ENCODE measurements around the gene DCAF17. TPM values are rescaled to one million over a fixed set of nuclear protein-coding genes. Genes with fewer than 3 reads are reported as not detected.
"Not testable (repeated sequence)": the region's sequence is repeated elsewhere in the genome, so short reads cannot be mapped to it uniquely, and the experiment has no call there.

Gene DCAF17
- polyA plus RNA-seq, 5 donors: 17.8 to 34.5 (median 32.5) TPM

DNA sequence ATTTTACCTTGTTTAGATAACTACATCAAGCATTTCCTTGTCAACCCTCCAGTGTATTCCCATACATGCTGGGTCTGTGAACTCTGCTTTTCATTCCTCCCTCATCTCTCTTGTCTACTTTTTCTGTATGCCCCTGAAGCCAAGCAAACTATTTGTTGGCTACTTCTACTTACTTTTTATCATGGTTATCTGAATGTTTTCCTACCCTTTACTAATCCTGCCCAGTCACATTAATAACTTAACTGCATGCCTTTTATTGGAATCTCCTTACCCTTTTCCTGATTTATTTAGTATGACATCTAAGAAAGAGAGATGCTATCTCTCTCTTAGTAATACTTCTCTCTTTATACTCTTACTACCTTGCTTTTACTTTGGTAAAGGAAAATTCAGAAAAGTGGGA, 17.0 kb downstream of the DCAF17 start:
- DNase-seq: no peak

GRCh38 chr2:171452773-171453172, 18.7 kb downstream of the DCAF17 start:
- DNase-seq: no peak

- DNase-seq: no peak
Observed at GRCh38 chr2:171459498-171459897, 25.5 kb downstream of the DCAF17 start.

DNA sequence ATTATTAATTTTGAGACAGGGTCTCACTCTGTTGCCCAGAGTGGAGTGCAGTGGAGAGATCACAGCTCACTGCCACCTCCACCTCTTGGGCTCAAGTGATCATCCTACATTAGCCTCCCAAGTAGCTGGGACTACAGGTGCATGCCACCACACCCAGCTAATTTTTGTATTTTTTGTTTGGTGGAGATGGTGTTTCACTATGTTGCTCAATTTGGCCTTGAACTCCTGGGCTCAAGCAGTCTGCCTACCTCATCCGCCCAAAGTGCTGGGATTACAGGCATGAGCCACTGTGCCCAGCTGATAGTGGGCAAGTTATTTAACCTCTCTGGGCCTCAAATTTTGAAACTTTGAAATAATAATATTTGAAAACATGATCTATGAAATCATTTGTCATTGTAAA, 26.5 kb downstream of the DCAF17 start:
- DNase-seq: no peak

GRCh38 chr2:171469176-171469575, 35.1 kb downstream of the DCAF17 start:
- no peak for DNase-seq

DNA sequence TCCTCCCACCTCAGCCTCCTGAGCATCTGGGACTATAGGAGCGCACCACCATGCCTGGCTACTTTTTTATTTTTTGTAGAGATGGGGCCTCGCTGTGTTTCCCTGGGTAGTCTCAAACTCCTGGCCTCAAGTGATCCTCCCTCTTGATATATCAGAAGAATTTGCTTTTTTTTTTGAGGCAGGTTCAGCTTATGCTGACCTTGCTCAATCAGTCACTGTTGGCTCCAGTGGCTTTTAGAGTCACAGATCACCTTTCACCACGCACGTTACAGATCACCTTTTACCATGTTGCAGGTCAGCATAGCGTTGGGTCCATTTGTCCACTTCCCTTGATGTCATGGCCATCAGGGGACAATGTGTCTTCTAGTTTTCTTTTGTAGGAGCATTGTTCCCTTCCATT, 36.1 kb downstream of the DCAF17 start:
- no peak for DNase-seq

- no peak for DNase-seq
Observed at GRCh38 chr2:171475979-171476378, 42.0 kb downstream of the DCAF17 start.

- no peak for DNase-seq
Observed at GRCh38 chr2:171478345-171478744, 44.3 kb downstream of the DCAF17 start.

DNA sequence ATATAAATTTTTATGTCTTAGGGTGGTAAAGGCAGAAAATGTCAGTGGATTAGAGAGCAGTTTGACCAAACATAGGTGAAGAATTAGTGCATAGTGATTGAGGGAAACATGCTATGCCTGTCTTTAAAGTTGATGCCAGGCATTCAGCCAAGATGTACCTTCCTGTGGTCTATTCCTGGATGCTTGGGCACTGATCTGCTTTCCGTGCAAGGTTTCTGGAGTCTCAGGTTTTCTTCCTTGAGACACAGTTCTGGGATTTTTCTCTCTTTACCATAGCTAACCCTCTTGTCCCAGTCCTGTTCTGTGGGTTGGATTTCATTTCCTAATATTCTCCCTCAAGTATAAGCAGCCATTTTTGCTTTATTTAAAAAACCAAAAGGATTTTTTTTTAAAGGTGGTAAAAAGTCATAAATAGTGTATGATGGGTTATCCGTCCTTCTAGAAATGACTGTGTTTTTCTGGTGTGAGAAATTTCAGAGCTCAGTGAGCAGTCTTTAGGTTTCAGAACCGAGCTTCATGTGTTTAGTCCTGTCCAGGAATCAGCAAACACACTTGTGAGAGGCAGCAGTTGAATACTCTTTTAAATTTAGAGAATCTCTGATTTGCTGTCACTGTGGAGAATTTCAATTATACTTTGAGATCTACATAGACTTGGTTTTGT, 45.3 kb downstream of the DCAF17 start:
- no peak for DNase-seq

DNA sequence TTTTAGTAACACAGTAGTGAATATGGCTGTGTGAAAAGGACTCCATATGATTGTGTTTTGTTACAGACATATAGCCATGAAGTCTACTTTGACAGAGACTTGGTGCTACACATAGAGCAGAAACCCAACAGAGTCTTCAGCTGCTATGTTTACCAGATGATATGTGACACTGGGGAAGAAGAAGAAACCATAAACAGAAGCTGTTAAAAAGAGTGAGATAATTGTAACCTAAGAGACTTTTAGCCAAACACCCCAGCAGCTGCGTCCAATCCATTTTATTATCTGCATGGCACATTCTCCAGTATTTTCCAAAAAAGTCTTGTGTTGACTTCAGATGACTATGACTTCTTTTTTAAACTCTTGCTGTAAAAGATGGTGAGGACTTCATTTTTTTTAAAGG, 46.9 kb downstream of the DCAF17 start:
- no peak for DNase-seq

- no peak for DNase-seq
Observed at GRCh38 chr2:171482308-171482707, 48.3 kb downstream of the DCAF17 start.

- no peak for DNase-seq
Observed at GRCh38 chr2:171482877-171483276, 48.9 kb downstream of the DCAF17 start.

DNA sequence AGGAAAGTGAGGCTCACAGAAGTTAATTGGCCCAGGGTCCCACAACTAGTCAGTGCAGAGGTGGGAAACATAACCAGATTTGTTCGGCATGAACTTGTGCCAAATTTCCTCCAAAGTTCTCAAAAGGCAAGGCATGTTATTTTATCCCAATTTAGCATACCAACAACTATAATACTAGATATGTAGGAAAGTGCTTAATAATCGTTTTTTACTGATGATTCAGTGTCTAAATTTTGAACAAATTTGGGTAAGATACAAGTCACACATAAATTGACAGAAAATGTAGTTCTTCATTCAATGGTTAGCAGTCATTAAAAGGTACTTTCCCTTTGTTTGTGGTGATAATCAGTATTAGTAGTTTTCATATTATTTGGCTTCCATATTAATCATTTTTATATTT, 49.8 kb downstream of the DCAF17 start:
- DNase-seq: no peak

GRCh38 chr2:171485116-171485515, 51.1 kb downstream of the DCAF17 start:
- no peak for DNase-seq

DNA sequence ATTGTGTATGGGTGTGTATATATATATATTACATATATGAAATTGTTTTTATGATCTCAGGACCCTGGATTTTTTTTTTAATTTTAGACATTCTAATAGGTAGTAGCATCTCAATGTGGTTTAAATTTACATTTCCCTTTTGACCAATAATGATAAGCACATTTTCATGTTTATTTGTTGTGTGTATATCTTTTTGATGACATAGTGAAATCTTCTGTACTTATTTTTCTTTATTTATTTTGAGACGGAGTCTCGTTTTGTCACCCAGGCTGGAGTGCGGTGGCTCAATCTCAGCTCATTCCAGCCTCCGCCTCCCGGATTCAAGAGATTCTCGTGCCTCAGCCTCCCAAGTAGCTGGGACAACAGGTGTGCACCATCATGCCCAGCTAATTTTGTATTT, 53.2 kb downstream of the DCAF17 start:
- DNase-seq: no peak

- no peak for DNase-seq
Observed at GRCh38 chr2:171487803-171488259, 53.8 kb downstream of the DCAF17 start.

DNA sequence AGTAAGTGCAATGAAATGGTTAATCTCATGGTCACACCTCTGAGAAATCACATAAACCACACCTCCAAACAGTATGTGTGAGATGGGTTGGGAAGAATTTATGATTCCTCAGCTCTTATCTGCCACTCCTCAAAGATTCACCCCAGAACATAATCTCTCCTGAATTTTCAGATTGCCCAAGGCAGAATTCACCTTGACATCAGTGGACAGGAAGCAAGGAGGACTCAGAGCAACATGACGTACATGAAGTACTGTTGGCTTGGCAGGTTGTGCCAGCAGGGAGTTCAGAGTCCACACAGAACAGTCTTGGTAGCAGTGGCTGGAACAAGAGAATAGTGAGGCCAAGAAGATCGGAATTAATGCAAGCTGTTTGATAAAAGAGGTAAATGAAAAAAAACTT, 56.6 kb downstream of the DCAF17 start:
- DNase-seq: no peak

DNA sequence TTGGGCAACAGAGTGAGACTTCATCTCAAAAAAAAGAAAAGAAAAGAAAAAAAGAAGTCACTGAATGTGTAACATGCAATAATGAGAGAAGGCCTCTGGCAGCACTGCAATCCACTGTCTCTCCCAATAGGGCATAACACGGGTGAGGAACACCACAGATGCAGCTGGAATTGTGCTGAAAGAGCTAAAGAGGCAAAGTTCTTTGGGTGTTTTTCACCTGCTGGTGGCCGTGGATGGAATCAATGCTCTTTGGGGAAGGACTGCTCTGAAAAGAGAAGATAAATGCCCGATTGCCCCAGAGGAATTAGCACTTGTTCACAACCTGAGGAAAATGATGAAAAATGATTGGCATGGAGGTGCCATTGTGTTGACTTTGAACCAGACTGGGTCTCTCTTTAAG, 57.3 kb downstream of the DCAF17 start:
- DNase-seq: no peak

DNA sequence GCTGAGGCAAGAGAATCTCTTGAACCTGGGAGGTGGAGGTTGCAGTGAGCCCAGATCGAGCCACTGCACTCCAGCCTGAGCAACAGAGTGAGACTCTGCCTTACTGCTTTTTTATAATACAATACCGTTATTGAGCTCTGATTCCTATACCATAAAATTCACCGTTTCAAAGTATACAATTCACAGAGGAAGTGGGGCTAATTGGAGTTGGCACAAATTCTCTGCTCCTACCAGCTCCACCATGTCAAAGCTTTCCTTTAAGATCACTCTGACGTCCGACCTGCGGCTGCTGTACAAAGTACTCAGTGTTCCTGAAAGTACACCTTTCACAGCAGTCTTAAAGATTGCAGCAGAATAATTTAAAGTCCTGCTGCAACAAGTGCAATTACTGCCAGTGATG, 58.6 kb downstream of the DCAF17 start:
- DNase-seq: no peak

DNA sequence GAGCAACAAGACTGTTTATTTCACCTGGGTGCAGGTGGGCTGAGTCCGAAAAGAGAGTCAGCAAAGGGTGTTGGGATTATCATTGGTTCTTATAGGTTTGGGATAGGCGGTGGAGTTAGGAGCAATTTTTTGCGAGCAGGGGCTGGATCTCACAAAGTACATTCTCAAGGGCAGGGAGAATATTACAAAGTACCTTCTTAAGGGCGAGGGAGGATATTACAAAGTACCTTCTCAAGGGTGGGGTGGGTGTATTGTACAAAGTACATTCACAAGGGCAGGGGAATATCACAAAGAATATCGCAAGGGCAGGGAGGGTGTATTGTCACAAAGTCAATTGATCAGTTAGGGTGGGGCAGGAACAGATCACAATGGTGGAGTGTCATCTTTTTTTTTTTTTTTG, 63.6 kb downstream of the DCAF17 start:
- not testable (repeated sequence) for DNase-seq

GRCh38 chr2:171505374-171505773, 71.3 kb downstream of the DCAF17 start:
- DNase-seq: no peak

DNA sequence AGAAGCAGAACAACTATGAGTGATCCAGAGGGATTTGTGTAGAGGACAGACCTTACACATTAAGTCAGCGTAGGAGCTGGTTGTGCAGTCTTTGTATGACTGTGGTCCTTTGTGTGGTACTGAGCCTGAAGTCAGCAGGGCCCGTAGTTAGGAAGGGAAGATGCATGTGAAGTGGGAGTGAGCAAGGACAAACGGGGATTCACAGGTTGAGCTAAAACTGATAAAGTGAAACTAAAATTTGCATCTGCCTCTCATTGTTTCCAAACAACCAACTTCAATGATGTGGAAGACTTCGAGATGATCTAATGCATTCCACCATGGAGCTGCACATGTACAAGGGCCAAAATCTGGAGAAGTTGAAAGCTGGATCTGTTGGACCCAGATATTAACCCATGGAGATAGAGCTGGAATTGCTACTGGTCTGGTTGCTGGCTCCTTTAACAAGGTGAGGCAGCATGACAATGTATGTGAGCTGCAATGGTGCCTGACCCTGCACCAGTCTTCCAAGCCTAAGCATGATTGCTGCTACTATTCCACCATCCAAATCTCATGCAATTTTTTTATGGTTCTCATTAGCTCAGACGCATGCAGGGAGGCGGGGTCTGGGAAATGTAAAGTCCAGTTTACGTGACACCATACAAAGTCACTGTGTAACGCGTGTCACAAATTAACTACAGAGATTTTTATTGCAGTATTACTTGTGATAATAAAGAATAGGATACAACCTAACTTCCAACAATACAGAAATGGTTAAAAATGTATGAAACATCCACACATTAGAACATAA, 76.1 kb downstream of the DCAF17 start:
- no peak for DNase-seq

GRCh38 chr2:171512014-171512413, 78.0 kb downstream of the DCAF17 start:
- no peak for DNase-seq

Measured in right lung (tissue), 5 donors.